Subcutaneous abdominal adipose tissue (tissue), 5 donors: Measurements from ENCODE around the gene ANXA5.

Source experiments
- H3K27ac ChIP-seq: one replicate; pipeline ENCODE4 v1.7.0; 2013; ENCODE audit warnings: low read depth, mild to moderate bottlenecking, inconsistent platforms, low read length, moderate library complexity
- H3K27me3 ChIP-seq, 5 donors: one replicate each; pipeline ENCODE4 v1.7.0; 2013; ENCODE audit warnings: low read length in 5 of 5, inconsistent platforms in 1 of 5; ENCODE audit not compliant: control insufficient read depth in 5 of 5, insufficient read depth in 4 of 5
- H3K36me3 ChIP-seq, 5 donors: one replicate each; pipeline ENCODE4 v1.7.0; 2013; ENCODE audit warnings: low read length in 5 of 5; ENCODE audit not compliant: control insufficient read depth in 5 of 5, insufficient read depth in 5 of 5
- H3K4me1 ChIP-seq, 5 donors: one replicate each; pipeline ENCODE4 v1.7.0; 2013; ENCODE audit warnings: low read length in 5 of 5, mild to moderate bottlenecking in 3 of 5, moderate library complexity in 1 of 5; ENCODE audit not compliant: control insufficient read depth in 5 of 5, insufficient read depth in 5 of 5
- H3K4me3 ChIP-seq, 5 donors: one replicate each; pipeline ENCODE4 v1.7.0; 2013; ENCODE audit warnings: low read length in 5 of 5, low read depth in 1 of 5
- H3K9ac ChIP-seq, 5 donors: one replicate each; pipeline ENCODE4 v1.7.0; 2013; ENCODE audit warnings: low read length in 5 of 5, mild to moderate bottlenecking in 4 of 5, moderate library complexity in 3 of 5
- H3K9me3 ChIP-seq, 5 donors: one replicate each; pipeline ENCODE4 v1.7.0; 2013; ENCODE audit warnings: low read length in 5 of 5; ENCODE audit not compliant: control insufficient read depth in 5 of 5
- donor health status: healthy.
- donor health status: healthy.
- donor health status: healthy.
- donor health status: healthy.
- donor health status: healthy.

The ANXA5 gene

DNA sequence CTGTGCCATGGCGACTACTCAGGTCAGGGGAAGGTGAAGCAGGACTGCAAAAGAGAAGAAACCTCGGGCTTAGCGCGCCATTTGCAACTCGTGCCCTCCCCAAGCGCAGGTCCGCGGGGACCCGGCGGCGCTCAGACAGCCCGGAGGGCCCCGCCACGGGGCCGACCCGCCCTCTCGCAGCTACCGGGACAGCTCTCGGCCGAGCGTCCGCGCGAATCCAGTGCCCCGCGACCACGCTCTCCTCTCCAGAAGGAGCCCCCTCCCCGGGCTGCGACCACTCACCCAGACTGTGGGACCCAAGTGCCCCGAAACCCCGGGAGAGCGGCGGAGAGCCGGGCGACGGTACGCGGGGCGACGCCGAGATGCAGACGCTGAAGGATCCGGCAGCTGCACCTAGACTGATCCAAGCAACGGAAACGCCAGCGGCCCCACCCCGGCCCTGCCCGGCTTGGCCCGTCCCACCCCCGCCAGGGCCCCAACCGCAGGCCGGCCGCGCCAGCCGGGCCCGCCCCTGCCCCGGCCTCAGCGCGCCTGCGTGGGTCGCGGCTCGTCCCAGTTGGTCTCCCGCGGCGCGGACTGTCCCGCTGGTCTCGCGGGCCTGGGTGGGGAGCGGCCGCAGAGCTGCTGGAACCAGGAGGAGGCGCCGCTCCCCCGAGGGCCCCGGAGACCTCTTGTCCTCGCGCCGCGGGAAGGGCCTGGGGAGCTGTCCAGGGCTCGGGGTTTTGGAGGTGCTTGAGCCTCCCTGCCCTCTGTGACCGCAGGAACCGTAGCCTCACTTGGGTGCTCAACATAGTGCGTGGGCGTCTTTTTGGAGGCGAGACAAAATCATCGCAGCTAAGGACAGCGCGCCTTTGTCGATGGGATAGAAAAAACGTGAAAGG is at the start of gene ANXA5:
ANXA5 (minus strand) TSS at position 400 of the 881 bp plus-strand sequence; CDS start at position 9, 391 bp downstream.
- Histone ChIP-seq H3K9me3 (no peaks in the 10 kb centered on the region), H3K4me1 (peaks cover 2 to 49% (median 39%) of the 10 kb centered on the region in 5 donors), H3K27ac (peak within 1 kb of the TSS; percentile 99), H3K4me3 (peak within 1 kb of the TSS; percentile 90 to 99 (median 98)), H3K9ac (peak within 1 kb of the TSS; percentile 94 to 100 (median 100)), H3K27me3 (no peaks in the 10 kb centered on the region), H3K36me3 (peaks cover 0 to 5% (median 2%) of the 10 kb centered on the region in 5 donors)

GRCh38 chr4:121742794-121743193 is 46.0 kb upstream of the ANXA5 start:
- Histone ChIP-seq H3K9ac (no peak overlapping the region), H3K4me3 (no peak overlapping the region), H3K27ac (no peak overlapping the region), H3K4me1 (no peaks in the 10 kb centered on the region), H3K27me3 (no peaks in the 10 kb centered on the region), H3K9me3 (no peaks in the 10 kb centered on the region), H3K36me3 (no peaks in the 10 kb centered on the region)

DNA sequence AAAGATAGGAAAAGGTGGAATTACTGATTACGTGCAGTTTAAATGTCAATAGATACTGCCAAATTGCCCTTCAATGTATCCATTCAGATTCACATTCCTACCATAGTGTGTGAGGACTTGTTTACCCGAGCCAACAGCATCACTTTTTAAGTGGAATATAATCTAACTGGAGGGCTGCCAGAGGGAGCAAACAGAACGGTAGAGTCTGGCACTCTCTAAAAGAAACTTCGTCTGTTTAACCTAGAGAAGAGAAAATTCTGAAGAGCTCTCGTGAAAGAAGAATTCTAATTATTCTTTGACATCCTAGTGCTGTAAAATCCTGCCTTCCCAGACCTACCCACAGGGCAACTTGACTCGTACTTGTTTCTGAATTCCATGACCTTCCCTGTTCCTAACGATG is 45.0 kb upstream of the ANXA5 start:
- Histone ChIP-seq H3K27me3 (no peaks in the 10 kb centered on the region), H3K27ac (no peak overlapping the region), H3K9me3 (no peaks in the 10 kb centered on the region), H3K36me3 (no peaks in the 10 kb centered on the region), H3K9ac (no peak overlapping the region), H3K4me1 (no peaks in the 10 kb centered on the region), H3K4me3 (no peak overlapping the region)

GRCh38 chr4:121740796-121741409 is 44.1 kb upstream of the ANXA5 start:
- no peaks in the 10 kb centered on the region for H3K4me1 ChIP-seq
- no peak overlapping the region for H3K27ac ChIP-seq
- H3K4me3 ChIP-seq: no peak overlapping the region
- H3K36me3 ChIP-seq: no peaks in the 10 kb centered on the region
- no peak overlapping the region for H3K9ac ChIP-seq
- no peaks in the 10 kb centered on the region for H3K9me3 ChIP-seq
- H3K27me3 ChIP-seq: no peaks in the 10 kb centered on the region

DNA sequence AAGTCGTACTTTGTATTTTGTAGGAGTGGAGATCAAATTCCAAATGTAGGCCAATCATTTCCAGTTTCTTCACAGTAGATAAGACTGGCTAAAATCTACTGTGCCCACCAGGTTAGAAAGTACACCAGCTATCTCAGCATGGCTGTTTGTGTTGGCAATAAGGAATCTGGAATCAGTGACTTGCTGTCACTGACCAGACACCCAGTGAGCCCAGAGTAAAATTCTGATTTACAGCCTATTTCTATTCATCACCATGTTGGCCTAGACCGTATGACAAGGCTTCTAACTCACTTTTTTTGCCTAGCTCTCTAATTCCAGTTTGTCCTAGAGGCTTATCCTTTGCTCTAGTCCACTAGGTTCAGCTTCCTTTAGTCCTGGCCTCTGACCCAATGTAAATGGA is 42.8 kb upstream of the ANXA5 start:
- H3K4me3 ChIP-seq: no peak overlapping the region
- no peaks in the 10 kb centered on the region for H3K4me1 ChIP-seq
- H3K27ac ChIP-seq: no peak overlapping the region
- H3K9me3 ChIP-seq: no peaks in the 10 kb centered on the region
- no peaks in the 10 kb centered on the region for H3K27me3 ChIP-seq
- no peak overlapping the region for H3K9ac ChIP-seq
- H3K36me3 ChIP-seq: no peaks in the 10 kb centered on the region

GRCh38 chr4:121738780-121739535 is 42.2 kb upstream of the ANXA5 start:
- Histone ChIP-seq H3K27me3 (no peaks in the 10 kb centered on the region), H3K4me3 (no peak overlapping the region), H3K9me3 (no peaks in the 10 kb centered on the region), H3K4me1 (no peaks in the 10 kb centered on the region), H3K36me3 (no peaks in the 10 kb centered on the region), H3K9ac (no peak overlapping the region), H3K27ac (no peak overlapping the region)

GRCh38 chr4:121737846-121738554 is 41.2 kb upstream of the ANXA5 start:
- Histone ChIP-seq H3K9me3 (no peaks in the 10 kb centered on the region), H3K27ac (no peak overlapping the region), H3K9ac (no peak overlapping the region), H3K4me1 (no peaks in the 10 kb centered on the region), H3K36me3 (no peaks in the 10 kb centered on the region), H3K27me3 (no peaks in the 10 kb centered on the region), H3K4me3 (no peak overlapping the region)

DNA sequence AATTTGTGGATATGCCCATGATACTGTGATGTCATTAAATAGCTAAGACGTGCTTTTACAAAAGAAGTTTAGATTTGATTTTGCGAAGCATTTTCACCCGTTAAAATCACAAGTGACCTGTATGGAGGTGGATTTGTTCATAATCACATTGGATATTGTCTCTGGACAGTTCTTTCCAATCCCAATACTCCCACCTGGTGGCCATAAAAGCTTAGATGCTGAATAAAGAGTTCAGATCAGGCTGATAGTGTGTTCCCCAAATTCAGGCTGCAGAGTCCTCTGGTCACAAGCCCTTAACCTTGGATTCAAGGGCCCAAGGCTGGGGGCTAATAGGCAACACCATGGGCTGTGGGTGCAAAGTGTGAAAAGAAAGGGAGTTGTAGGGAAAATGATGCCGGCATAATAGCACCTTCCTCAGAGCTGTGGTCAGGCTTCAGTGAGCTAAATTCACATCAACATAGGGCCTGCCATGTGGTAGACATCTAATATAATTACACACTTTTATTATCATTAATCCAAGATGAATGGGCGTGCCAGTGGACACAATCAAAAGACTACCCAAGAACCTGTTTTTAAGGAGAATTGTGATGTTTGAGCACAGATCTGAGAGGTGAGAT is 40.1 kb upstream of the ANXA5 start:
- Histone ChIP-seq H3K36me3 (no peaks in the 10 kb centered on the region), H3K9me3 (no peaks in the 10 kb centered on the region), H3K27ac (no peak overlapping the region), H3K4me1 (no peaks in the 10 kb centered on the region), H3K27me3 (no peaks in the 10 kb centered on the region), H3K9ac (no peak overlapping the region), H3K4me3 (no peak overlapping the region)

DNA sequence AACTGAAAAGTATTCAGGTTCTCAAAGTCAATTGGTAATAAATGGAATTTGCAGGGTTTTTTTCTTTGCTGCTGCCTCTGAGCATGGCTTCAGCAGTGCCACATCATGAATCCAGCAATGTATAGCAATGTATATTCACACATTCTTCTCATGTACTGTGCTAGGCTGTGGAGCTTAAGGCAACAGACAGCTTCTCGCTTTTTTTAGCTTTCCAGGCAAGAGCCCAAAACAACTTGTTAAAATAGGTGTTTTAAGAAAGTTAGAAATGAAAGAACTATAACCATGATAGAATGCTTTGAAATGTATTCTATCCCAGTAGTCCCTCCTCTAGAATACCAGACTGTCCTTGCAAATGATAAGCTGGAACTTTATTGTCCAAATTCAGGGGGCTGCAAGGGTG is 37.8 kb upstream of the ANXA5 start:
- no peaks in the 10 kb centered on the region for H3K36me3 ChIP-seq
- no peaks in the 10 kb centered on the region for H3K27me3 ChIP-seq
- H3K27ac ChIP-seq: no peak overlapping the region
- H3K4me3 ChIP-seq: no peak overlapping the region
- no peaks in the 10 kb centered on the region for H3K4me1 ChIP-seq
- H3K9ac ChIP-seq: no peak overlapping the region
- no peaks in the 10 kb centered on the region for H3K9me3 ChIP-seq
